ENCODE data around the gene SLC4A4.

The SLC4A4 gene

DNA sequence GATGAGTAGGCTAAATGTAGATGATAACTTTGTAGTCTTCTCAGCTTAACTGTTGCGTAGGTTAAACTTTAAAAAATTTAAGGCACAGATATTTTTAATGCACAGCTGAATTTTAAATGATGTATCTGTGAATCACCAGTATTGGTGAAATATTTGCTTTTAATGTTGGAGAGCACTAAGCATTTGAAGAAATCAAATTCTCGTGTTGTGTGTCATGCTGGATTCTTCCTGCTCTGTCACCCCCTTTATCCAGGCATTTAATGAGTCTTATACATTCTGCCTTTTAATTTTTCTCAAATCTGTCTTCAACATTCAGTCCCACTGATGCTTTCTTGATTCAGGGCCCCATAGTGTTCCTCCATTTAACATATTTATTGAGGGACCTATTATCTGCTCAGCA is 76.7 kb downstream of the SLC4A4 start:
- no peak for DNase-seq (ENCODE audit: low spot score)

DNA sequence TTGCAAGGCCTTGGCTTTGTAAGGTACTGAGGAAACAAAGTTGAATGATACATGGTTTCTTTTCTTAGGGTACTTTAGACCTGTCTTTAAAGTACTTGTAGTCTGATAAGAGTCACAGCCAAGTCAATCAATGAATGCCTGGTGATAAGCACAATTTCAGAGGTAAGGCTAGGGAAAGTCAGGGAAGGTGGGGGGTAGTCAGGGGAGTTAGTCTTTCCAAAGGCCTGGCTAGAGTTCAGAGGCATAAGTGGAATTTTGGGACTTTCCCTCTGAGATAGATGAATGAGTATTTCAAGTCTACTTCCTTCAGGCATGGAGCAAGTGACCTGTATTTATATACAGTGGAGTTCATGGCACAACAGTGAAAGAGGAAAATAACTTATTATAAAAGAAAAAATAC is 78.3 kb downstream of the SLC4A4 start:
- no peak for DNase-seq (ENCODE audit: low spot score)

- no peak for DNase-seq (ENCODE audit: low spot score)
Measured at GRCh38 chr4:71426381-71427042, 87.7 kb downstream of the SLC4A4 start.

DNA sequence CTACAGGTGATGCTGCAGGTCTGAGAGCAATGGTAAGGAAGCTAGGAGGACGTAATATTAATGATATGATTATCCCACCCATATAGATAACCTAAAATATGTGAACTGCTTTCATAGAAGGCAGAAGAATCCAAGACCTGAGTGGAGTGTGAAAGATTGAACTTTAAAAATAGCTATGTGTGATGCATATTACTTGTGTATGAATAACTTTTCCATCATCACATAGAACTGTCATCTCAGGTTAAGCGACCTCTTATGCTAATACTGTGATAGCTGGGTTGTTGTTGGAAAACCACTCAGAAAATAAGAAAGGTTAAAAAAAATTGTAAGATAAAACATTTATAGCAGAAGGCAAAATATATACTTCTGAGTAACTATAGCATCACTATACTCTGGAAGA is 90.3 kb downstream of the SLC4A4 start:
- no peak for DNase-seq (ENCODE audit: low spot score)

DNA sequence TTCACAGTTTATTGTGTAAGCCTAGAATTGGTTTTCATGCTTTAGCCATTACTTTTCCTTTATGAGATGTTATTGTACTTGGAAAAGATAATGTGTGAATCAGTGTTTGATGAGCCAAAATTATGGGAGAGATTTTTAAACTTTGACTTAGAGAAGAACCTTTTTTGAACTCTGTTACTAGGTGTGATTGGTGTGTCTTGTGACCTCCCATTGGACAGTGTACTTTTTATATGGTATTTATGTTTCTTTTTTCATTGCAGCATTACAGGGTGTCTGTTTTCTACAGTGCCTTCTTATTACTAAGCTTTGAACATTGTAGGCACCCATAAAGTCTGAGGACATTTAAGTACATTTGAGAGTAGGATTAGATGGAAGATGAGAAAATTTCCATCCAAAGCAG is 91.1 kb downstream of the SLC4A4 start:
- no peak for DNase-seq (ENCODE audit: low spot score)

- no peak for DNase-seq (ENCODE audit: low spot score)
Measured at GRCh38 chr4:71430609-71431008, 91.8 kb downstream of the SLC4A4 start.

GRCh38 chr4:71440612-71441011 is 101.8 kb downstream of the SLC4A4 start:
- no peak for DNase-seq (ENCODE audit: low spot score)

DNA sequence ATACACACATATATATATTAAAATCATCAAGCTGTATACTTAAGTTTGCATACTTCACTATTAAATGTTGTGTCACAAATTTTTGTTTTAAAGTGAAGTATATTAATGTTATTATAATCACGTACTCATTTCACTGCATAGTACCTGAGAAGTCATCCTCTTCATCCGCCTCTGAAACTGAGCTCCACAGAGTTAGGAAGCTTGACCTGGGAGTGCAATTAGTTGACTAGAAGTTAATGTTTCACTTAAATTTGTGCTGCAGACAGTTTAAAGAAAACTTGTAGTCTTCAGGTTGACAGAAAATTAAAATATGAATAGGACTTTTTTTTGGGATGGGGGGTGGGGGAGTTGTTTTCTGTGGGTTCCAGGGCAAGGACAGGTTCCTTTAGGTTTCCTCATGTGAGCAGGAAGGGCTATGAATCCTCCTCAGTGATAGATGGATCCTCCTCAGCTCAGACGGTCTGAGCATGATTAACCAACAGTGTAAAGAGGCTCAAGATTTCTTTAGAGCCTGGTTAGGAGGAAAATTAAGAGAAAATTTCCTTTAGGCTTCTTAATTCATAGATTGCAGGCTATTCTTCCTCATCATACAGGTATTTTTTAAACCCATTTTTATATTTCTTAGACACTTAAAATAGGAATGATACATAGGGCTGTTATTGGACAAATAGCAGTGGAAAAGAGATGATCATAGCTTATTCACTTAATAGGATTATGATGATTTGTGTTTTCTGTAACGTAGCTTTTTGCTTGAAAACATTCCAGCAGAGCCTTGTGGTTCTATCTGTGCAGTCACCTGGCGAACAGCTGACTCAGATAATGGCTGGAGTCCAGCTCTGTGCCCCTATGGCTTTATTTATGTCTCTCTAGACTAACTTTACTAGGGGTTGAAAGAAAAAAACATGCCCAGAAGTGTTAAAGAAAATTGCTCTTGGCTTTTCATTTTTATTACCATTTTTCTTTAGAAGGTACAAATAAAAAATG is 102.7 kb downstream of the SLC4A4 start:
- no peak for DNase-seq (ENCODE audit: low spot score)

GRCh38 chr4:71442336-71442735 is 103.5 kb downstream of the SLC4A4 start:
- DNase-seq (ENCODE audit: low spot score) = no peak

DNA sequence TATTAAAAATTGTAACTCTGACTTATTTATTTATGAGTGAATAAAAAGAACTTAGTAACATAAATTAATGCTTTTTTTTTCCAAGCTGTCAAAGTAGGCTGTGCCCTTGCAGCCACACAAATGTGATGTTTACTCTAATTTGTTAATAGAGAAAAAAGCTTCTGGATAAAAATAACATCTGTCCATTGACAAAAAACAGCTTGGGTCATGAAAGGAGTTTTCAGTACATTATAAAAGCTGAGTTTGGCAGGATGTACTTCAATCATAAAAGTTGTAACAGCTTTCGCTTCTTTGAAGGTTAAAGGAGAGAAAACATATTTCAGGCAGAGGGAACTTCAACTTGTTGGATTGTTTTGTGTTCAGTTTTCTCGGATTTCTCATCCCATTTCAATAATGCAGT is 105.6 kb downstream of the SLC4A4 start:
- no peak for DNase-seq (ENCODE audit: low spot score)

DNA sequence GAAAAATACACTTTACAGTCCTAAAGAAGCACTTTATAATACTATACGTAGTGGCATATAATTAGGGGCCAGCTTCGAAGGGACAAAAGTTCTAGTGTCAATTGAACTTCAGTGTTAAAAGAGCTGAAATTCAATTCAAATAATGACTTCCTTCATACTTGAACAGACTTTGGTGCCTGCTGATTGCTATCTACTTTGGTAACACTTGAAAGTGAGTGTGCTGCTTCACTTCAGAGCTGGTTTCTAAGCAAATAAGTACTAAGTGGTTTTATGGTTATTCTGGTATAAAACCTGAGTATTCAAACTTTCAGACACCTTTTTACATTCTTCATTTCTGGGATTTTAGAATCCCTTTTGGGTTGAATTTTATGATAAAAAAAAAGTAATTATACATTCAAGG is 107.0 kb downstream of the SLC4A4 start:
- no peak for DNase-seq (ENCODE audit: low spot score)

DNA sequence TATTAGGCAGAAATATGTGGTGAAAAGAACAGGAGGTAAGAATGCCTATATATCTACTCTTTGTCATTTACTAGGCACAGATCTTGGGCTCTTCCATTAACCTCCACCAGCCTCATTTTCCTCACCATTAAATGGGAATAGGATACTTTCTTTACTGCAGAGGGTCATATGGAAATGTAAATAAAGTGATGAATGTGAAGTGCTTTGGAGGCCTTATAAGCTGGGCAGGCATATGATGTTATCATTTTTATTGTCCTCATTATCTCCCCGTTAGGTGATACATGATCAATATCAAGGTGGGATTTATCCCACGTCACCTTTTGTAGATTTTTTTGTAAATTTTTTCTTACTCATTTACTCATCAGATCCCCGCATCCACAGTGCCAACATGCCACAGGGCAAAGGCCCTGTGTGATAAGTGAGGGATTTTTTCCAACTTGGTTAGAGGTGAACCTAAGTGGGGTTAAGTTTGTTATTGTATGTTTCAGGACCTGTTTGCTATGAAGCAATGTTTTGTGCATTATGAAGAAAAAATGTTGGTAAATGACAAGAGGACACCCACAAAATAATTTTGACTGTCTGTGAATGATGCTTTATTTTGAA is 107.8 kb downstream of the SLC4A4 start:
- no peak for DNase-seq (ENCODE audit: low spot score)

DNA sequence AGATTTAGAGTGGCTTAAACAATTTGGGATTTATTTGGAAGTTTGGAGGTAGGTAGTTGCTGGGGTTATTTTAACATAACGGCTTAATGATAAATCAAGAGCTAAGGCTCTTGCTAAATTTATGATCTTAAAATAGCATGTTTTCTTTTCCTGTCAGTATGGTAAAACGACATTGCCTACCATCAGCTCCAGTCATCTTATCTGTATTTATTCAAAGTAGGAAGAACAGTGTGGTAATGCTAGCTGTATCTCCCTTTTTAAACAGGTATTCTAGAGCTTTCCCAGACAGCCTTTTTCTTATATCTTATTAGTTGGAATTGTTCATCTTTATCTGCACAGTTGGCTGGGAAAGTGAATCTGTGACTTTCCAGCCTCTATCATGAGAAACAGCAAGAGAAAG is 110.2 kb downstream of the SLC4A4 start:
- DNase-seq (ENCODE audit: low spot score) = no peak

GRCh38 chr4:71449878-71450277 is 111.1 kb downstream of the SLC4A4 start:
- no peak for DNase-seq (ENCODE audit: low spot score)

DNA sequence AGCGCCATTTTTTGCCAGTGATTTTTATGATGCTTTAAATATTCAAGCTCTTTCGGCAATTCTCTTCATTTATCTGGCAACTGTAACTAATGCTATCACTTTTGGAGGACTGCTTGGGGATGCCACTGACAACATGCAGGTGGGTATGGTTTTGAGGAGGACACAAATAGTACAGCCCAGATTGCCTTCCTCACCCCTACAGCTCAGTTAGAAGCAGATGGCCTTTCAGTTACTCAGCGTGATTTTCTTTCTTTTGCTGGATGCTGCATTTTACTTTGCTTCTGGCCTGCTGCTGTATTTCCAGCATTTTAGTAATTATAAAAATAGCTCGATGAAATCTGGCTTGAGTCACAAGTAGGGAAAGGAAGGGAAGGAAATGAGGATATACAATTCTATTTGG is 114.7 kb downstream of the SLC4A4 start:
- DNase-seq (ENCODE audit: low spot score) = no peak

- DNase-seq (ENCODE audit: low spot score) = no peak
Measured at GRCh38 chr4:71456841-71457240, 118.0 kb downstream of the SLC4A4 start.

DNA sequence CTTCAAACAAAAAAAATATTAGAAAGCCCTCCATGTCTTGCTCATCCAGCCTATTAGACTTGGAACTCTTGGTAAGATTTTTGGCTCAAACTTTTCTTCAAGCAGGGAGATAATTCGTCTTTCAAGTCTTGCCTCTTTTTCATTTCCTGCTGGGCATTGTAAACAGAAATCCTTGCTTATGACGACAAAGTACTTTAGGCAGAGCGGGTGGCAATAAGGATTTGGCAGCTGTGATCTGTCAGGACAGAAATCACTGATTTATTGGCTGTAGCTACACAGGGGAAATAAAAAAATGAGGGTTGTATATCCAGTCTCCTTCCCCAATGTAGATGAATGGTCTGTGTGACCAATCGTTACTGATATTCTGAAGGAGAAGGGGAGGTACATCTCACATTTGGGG is 121.6 kb downstream of the SLC4A4 start:
- no peak for DNase-seq (ENCODE audit: low spot score)

GRCh38 chr4:71461422-71461821 is 122.6 kb downstream of the SLC4A4 start:
- DNase-seq (ENCODE audit: low spot score) = no peak

GRCh38 chr4:71466775-71467174 is 128.0 kb downstream of the SLC4A4 start:
- DNase-seq (ENCODE audit: low spot score) = no peak

DNA sequence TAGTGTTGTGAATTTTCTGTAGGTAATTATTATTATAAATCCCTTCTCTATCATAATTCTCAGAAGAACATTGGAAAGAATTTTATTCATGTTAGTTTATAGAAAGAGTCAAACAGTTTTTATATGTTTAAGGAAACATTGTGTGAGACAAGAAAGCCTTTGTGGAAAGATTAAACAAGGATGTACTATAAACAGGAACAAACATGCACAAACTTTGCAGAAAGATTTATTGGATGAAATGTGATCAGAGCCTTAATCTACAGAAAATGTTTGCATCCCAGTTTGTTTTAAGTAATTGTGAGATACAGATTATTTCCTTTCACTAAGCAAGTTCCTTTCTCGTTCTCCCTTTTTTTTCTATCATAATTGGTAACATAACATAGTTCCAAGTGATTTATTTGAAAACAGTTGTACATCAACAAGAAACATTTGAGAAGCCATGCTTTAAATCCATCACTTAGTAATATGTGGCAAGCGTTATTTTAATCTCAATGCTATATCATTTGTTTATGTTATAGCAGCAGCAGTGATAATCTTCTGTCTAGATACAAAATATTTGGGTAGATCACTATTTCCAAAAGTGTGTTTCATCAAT is 129.4 kb downstream of the SLC4A4 start:
- no peak for DNase-seq (ENCODE audit: low spot score)

DNA sequence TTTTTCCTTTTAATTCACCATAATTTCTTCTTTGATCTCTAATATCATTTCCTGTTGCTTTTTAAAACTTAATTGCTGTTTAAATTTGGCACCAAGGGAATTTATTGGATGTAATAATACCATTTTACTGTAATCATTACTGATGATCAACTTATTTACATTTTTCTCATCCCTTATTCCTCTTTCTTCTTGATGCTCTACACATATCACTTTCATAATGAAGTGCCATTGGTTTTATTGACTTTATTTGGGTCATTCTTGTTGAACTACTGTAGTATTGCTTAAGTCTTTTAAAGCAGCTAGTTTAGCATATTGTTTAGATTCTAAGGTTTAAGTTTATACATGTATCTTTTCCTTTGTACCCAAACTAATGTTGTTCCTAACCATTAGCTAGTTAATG is 130.7 kb downstream of the SLC4A4 start:
- DNase-seq (ENCODE audit: low spot score) = no peak

- no peak for DNase-seq (ENCODE audit: low spot score)
Measured at GRCh38 chr4:71470524-71470923, 131.7 kb downstream of the SLC4A4 start.

GRCh38 chr4:71472946-71473345 is 134.1 kb downstream of the SLC4A4 start:
- no peak for DNase-seq (ENCODE audit: low spot score)

Measured in hematopoietic multipotent progenitor cell treated with erythropoietin and hydrocortisone succinate and interleukin-3 and kit ligand, for 15 days (in vitro differentiated cells).